HCT116 (cell line): ENCODE measurements around the gene SYCE1L. TPM values are rescaled to one million over a fixed set of nuclear protein-coding genes. Genes with fewer than 3 reads are reported as not detected.

Experiments
- ATAC-seq: fragments of 200-7000 bp; cut with Tn5 transposase; 2 replicates; pipeline ENCODE4 v1.9.1; 2020; ENCODE audit warnings: mild to moderate bottlenecking, moderate library complexity
- BruUV-seq: library from RNA; stranded (reverse); fragments of 400-500 nt; replicated peaks from 2 replicates; lab custom pipeline; 2021; lab: Mats Ljungman, UMichigan
- CTCF ChIA-PET: fragments of 300-600 bp; sonication (Branson Sonifier 250); formaldehyde crosslinking; loops from one replicate; lab custom pipeline; 2021; ENCODE audit warnings: antibody characterized with exemption; lab: Charles Lee
- POLR2A ChIA-PET: fragments of 300-600, 350-600 bp; sonication (Branson Sonifier 250); formaldehyde crosslinking; loops from one replicate; lab custom pipeline; 2021; ENCODE audit warnings: antibody characterized with exemption; lab: Charles Lee
- RAD21 ChIA-PET, 2 experiments: fragments of 300-600 bp; sonication (Branson Sonifier 250); formaldehyde crosslinking; loops; one replicate each; lab custom pipeline; 2023; ENCODE audit warnings: low total read pairs in 2 of 2; ENCODE audit not compliant: uncharacterized antibody in 2 of 2, unreplicated experiment in 2 of 2, low non-redundant PET in 1 of 2; lab: Charles Lee
- DNase-seq: peaks from one replicate; pipeline ENCODE4 v3.0.0-alpha.2; 2010; ENCODE audit warnings: low read depth, low spot score
- H2AFZ ChIP-seq: fragments of 200-600 bp; shearing (Covaris generic), sonication (generic); 2 replicates; pipeline ENCODE4 v1.6.1; 2017; ENCODE audit warnings: low read depth, mixed run types, mixed read lengths, antibody characterized with exemption, low read length; ENCODE audit not compliant: poor library complexity, severe bottlenecking
- H3K27ac ChIP-seq: 2 replicates; pipeline ENCODE4 v1.5.1; 2012; ENCODE audit warnings: low read depth, low read length
- H3K27me3 ChIP-seq: fragments of 200-600 bp; sonication (generic); 2 replicates; pipeline ENCODE4 v1.6.1; 2016; ENCODE audit warnings: mixed run types, low read length, mixed read lengths; ENCODE audit not compliant: insufficient read depth
- H3K36me3 ChIP-seq, 2 experiments: fragments of 200-500 bp in 1 of 2; fragments of 200-600 bp in 1 of 2; sonication (Bioruptor generic) in 1 of 2; sonication (generic) in 1 of 2; 2 replicates each; pipeline versions ENCODE4 v1.5.1 to v1.6.1; 2014 to 2016; ENCODE audit warnings: low read length in 2 of 2, inconsistent platforms in 1 of 2, mixed read lengths in 1 of 2, mixed run types in 1 of 2; ENCODE audit not compliant: insufficient read depth in 2 of 2, control insufficient read depth in 1 of 2
- H3K4me1 ChIP-seq, 2 experiments: fragments of 200-600 bp in 1 of 2; sonication (generic) in 1 of 2; 2 replicates each; pipeline versions ENCODE4 v1.5.1 to v1.6.1; 2012 to 2017; ENCODE audit warnings: low read length in 2 of 2, inconsistent platforms in 1 of 2, mild to moderate bottlenecking in 1 of 2, mixed read lengths in 1 of 2, mixed run types in 1 of 2, moderate library complexity in 1 of 2; ENCODE audit not compliant: insufficient read depth in 2 of 2, control insufficient read depth in 1 of 2
- H3K4me2 ChIP-seq: fragments of 200-600 bp; sonication (generic); 2 replicates; pipeline ENCODE4 v1.6.1; 2017; ENCODE audit warnings: mixed run types, low read length, mixed read lengths
- H3K4me3 ChIP-seq, 2 experiments: fragments of 200-600 bp in 1 of 2; sonication (generic) in 1 of 2; replicated peaks in 1 of 2; 2 replicates each; pipeline ENCODE4 v1.5.1; 2011 to 2016; ENCODE audit warnings: low read length in 2 of 2, control low read depth in 1 of 2, low read depth in 1 of 2, mild to moderate bottlenecking in 1 of 2, mixed read lengths in 1 of 2, mixed run types in 1 of 2
- H3K79me2 ChIP-seq: fragments of 200-600 bp; sonication (generic); 2 replicates; pipeline ENCODE4 v1.6.1; 2017; ENCODE audit warnings: mild to moderate bottlenecking, mixed run types, low read length, moderate library complexity, mixed read lengths; ENCODE audit not compliant: insufficient read depth
- H3K9ac ChIP-seq: fragments of 200-600 bp; sonication (generic); 2 replicates; pipeline ENCODE4 v1.6.1; 2016; ENCODE audit warnings: low read length, mixed read lengths
- H3K9me2 ChIP-seq: fragments of 200-600 bp; sonication (generic), shearing (Covaris generic); 2 replicates; pipeline ENCODE4 v1.6.1; 2017; ENCODE audit warnings: mixed run types, mild to moderate bottlenecking, moderate library complexity; ENCODE audit not compliant: insufficient read depth
- H3K9me3 ChIP-seq, 2 experiments: fragments of 200-500 bp in 1 of 2; fragments of 200-600 bp in 1 of 2; sonication (Bioruptor generic) in 1 of 2; sonication (generic) in 1 of 2; 2 replicates each; pipeline ENCODE4 v1.6.1; 2014 to 2017; ENCODE audit warnings: low read length in 2 of 2, mixed read lengths in 2 of 2, inconsistent platforms in 1 of 2, low read depth in 1 of 2, mild to moderate bottlenecking in 1 of 2, mixed run types in 1 of 2, moderate library complexity in 1 of 2; ENCODE audit not compliant: control insufficient read depth in 1 of 2, insufficient read depth in 1 of 2
- H4K20me1 ChIP-seq: fragments of 200-600 bp; sonication (generic), shearing (Covaris generic); 2 replicates; pipeline ENCODE4 v1.6.1; 2017; ENCODE audit warnings: mixed run types, mild to moderate bottlenecking, moderate library complexity; ENCODE audit not compliant: insufficient read depth
- CBX3 ChIP-seq: IDR thresholded peaks from 2 replicates; pipeline ENCODE4 v1.6.1; 2012; ENCODE audit warnings: low read depth
- CEBPB ChIP-seq: IDR thresholded peaks from 2 replicates; pipeline ENCODE4 v1.6.1; 2012; ENCODE audit warnings: low read depth
- EGR1 ChIP-seq: IDR thresholded peaks from 2 replicates; pipeline ENCODE4 v1.6.1; 2012; ENCODE audit warnings: low read depth
- EZH2 ChIP-seq: fragments of 200-600 bp; sonication (generic); IDR thresholded peaks from 2 replicates; pipeline ENCODE4 v1.6.1; 2017; ENCODE audit warnings: antibody characterized with exemption, mixed run types
- EZH2phosphoT487 ChIP-seq: fragments of 200-600 bp; IDR thresholded peaks from 2 replicates; pipeline ENCODE4 v1.6.1; 2018; ENCODE audit warnings: antibody characterized with exemption, borderline replicate concordance
- JUND ChIP-seq: IDR thresholded peaks from 2 replicates; pipeline ENCODE4 v1.6.1; 2012
- POLR2A ChIP-seq: IDR thresholded peaks from 2 replicates; pipeline ENCODE4 v1.7.0; 2011; ENCODE audit warnings: borderline replicate concordance; ENCODE audit not compliant: insufficient read depth, insufficient read length; ENCODE audit errors: extremely low read depth
- POLR2AphosphoS5 ChIP-seq: IDR thresholded peaks from 2 replicates; pipeline ENCODE4 v1.6.1; 2011; ENCODE audit warnings: mild to moderate bottlenecking, low read depth, low read length, moderate library complexity
- SIN3A ChIP-seq: IDR thresholded peaks from 2 replicates; pipeline ENCODE4 v1.6.1; 2012; ENCODE audit warnings: low read depth
- TCF7L2 ChIP-seq: IDR thresholded peaks from 2 replicates; pipeline ENCODE4 v1.7.0; 2011; ENCODE audit warnings: borderline replicate concordance, inconsistent platforms; ENCODE audit not compliant: insufficient read depth, insufficient read length; ENCODE audit errors: extremely low read depth
- ZFX ChIP-seq: fragments of 450-650 bp; IDR thresholded peaks from 2 replicates; pipeline ENCODE4 v1.6.1; 2017
- intact Hi-C: fragments of 100-400 bp; cut with micrococcal nuclease; formaldehyde crosslinking; loops from 2 replicates; pipeline ENCODE4 v1.10.0; 2022
- total RNA-seq: library from RNA; stranded (reverse); gene quantifications from one replicate; pipeline ENCODE4 v1.2.1, GENCODE V29; 2021; ENCODE audit not compliant: unreplicated experiment
- TF ChIP-seq, protein P1 (sequence below), 3 experiments: fragments of 200-600 bp in 1 of 3; sonication (generic) in 1 of 3; IDR thresholded peaks in 2 of 3; conservative IDR thresholded peaks in 1 of 3; 2 replicates each; pipeline ENCODE4 v1.5.1; 2012 to 2017; ENCODE audit warnings: low read depth in 2 of 3, low read length in 2 of 3, antibody characterized with exemption in 1 of 3, borderline replicate concordance in 1 of 3, control low read depth in 1 of 3, mild to moderate bottlenecking in 1 of 3, mixed read lengths in 1 of 3, mixed run types in 1 of 3, moderate library complexity in 1 of 3; ENCODE audit not compliant: insufficient read depth in 1 of 3
- TF ChIP-seq, protein P2 (sequence below): IDR thresholded peaks from 2 replicates; pipeline ENCODE4 v1.6.1; 2011; ENCODE audit warnings: mild to moderate bottlenecking, low read length, moderate library complexity; ENCODE audit not compliant: insufficient replicate concordance; ENCODE audit errors: extremely low read depth

SYCE1L gene
- total RNA-seq, 1 experiment from 2014 or later = 25.7 TPM

DNA sequence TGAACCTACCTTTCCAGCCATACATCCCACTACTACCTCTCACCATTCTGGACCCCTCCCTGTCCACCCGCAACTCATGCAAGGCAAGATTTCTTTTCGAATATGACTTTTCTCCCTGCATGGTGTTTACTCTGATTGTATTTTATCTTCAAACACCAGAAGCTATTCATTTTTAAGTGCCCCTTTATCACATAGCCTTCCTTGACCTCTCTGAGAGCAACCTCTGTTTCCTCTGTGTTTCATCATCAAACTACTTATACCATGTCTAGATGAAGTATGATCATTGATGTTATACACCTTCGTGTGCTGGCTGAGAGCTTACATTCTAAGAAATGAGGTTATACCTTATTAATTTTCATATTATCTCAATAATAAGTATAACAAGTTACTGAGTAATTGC is 31.8 kb downstream of the SYCE1L start:
- intact Hi-C loops = loop anchor here (10.0 kb wide), 1 partner anchor 174 kb away; no protein-coding TSS in a partner anchor
- CTCF ChIA-PET = no interaction called here
- no TSS peak for BruUV-seq

More for the DNA sequence above, 31.8 kb downstream of the SYCE1L start:
- Histone ChIP-seq H3K9me3 (no peaks in the 10 kb centered on the region), H3K9ac (no peak overlapping the region), H3K27me3 (no peaks in the 10 kb centered on the region), H3K4me2 (no peak overlapping the region), H3K4me1 (no peaks in the 10 kb centered on the region), H3K79me2 (no peaks in the 10 kb centered on the region), H2AFZ (no peak overlapping the region), H3K4me3 (no peak overlapping the region), H4K20me1 (no peaks in the 10 kb centered on the region), H3K9me2 (no peaks in the 10 kb centered on the region), H3K36me3 (no peaks in the 10 kb centered on the region), H3K27ac (no peak overlapping the region)
- ATAC-seq (no peak), DNase-seq (no peak)
- ChIA-PET RAD21 (no interaction called here), POLR2A (no interaction called here)
- TF ChIP-seq, protein P1, sequence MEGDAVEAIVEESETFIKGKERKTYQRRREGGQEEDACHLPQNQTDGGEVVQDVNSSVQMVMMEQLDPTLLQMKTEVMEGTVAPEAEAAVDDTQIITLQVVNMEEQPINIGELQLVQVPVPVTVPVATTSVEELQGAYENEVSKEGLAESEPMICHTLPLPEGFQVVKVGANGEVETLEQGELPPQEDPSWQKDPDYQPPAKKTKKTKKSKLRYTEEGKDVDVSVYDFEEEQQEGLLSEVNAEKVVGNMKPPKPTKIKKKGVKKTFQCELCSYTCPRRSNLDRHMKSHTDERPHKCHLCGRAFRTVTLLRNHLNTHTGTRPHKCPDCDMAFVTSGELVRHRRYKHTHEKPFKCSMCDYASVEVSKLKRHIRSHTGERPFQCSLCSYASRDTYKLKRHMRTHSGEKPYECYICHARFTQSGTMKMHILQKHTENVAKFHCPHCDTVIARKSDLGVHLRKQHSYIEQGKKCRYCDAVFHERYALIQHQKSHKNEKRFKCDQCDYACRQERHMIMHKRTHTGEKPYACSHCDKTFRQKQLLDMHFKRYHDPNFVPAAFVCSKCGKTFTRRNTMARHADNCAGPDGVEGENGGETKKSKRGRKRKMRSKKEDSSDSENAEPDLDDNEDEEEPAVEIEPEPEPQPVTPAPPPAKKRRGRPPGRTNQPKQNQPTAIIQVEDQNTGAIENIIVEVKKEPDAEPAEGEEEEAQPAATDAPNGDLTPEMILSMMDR (IDR thresholded peaks at IDR 0.05 in 2 of 3, conservative IDR thresholded peaks at IDR 0.05 in 1 of 3; ENCODE audit: borderline replicate concordance in 1 of 3, insufficient read depth in 1 of 3, low read depth in 2 of 3, low read length in 2 of 3) = no peak
- TF ChIP-seq EZH2phosphoT487 = no peak
- no peak for TF ChIP-seq EGR1
- no peak for TF ChIP-seq CEBPB
- TF ChIP-seq SIN3A = no peak
- TF ChIP-seq EZH2 = no peak
- TF ChIP-seq POLR2A = no peak
- no peak for TF ChIP-seq TCF7L2
- TF ChIP-seq POLR2AphosphoS5 = no peak
- TF ChIP-seq CBX3 = no peak
- no peak for TF ChIP-seq JUND
- TF ChIP-seq, protein P2, sequence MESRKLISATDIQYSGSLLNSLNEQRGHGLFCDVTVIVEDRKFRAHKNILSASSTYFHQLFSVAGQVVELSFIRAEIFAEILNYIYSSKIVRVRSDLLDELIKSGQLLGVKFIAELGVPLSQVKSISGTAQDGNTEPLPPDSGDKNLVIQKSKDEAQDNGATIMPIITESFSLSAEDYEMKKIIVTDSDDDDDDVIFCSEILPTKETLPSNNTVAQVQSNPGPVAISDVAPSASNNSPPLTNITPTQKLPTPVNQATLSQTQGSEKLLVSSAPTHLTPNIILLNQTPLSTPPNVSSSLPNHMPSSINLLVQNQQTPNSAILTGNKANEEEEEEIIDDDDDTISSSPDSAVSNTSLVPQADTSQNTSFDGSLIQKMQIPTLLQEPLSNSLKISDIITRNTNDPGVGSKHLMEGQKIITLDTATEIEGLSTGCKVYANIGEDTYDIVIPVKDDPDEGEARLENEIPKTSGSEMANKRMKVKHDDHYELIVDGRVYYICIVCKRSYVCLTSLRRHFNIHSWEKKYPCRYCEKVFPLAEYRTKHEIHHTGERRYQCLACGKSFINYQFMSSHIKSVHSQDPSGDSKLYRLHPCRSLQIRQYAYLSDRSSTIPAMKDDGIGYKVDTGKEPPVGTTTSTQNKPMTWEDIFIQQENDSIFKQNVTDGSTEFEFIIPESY = no peak
- TF ChIP-seq ZFX = no peak
